Astrocyte of the spinal cord (primary cell): ENCODE data around the gene NELFB.

ENCODE experiments used
- DNase-seq: peaks from one replicate; pipeline ENCODE4 v3.0.0; 2011; ENCODE audit warnings: low read depth, low spot score
- H3K4me3 ChIP-seq: 2 replicates; pipeline ENCODE4 v1.5.1; 2011; ENCODE audit warnings: low read depth, mild to moderate bottlenecking, low read length, moderate library complexity
- in situ Hi-C: cut with HindIII; loops from 2 replicates; pipeline ENCODE4 v1.10.0; 2017; ENCODE audit warnings: low sequenced_read_pairs
- TF ChIP-seq, protein P1 (sequence below): IDR thresholded peaks from 2 replicates; pipeline ENCODE4 v1.5.1; 2012; ENCODE audit warnings: low read depth, mild to moderate bottlenecking, low read length, inconsistent platforms

The NELFB gene

DNA sequence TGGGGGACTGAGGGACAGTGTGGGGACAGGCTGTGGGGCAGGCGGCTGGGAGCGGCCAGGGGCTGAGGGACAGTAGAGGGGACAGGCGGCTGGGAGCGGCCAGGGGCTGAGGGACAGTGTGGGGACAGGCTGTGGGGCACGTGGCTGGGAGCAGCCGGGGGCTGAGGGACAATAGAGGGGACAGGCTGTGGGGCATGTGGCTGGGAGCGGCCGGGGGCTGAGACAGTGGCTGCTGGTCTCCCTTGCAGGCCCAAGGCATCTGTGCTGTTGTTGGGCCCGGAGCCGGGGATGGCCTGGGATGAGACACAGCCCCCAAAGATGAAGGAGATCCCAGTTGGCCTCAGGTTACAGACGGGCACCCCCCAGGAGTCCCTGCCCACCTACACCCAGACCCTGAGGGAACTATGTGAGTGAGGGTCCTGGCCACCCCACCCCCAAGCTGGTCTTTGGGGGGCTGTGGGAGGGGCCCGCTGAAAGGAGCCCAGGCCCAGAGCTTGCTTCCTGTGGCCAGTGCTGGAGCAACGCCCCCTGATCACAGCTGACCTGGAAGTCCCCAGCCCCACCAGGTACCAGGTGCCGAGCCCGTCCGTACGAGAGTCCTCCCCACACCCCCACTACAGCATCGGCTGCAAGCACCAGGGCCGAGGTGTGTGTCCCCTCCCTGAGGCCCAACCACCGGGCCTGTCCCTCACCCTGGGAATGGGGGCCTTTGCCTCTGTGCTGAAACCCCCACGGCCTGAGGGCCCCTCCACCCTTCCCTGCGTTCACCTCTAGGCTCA lies 3.4 kb upstream of the NELFB start:
- no peak overlapping the region for H3K4me3 ChIP-seq
- TF ChIP-seq, protein P1, sequence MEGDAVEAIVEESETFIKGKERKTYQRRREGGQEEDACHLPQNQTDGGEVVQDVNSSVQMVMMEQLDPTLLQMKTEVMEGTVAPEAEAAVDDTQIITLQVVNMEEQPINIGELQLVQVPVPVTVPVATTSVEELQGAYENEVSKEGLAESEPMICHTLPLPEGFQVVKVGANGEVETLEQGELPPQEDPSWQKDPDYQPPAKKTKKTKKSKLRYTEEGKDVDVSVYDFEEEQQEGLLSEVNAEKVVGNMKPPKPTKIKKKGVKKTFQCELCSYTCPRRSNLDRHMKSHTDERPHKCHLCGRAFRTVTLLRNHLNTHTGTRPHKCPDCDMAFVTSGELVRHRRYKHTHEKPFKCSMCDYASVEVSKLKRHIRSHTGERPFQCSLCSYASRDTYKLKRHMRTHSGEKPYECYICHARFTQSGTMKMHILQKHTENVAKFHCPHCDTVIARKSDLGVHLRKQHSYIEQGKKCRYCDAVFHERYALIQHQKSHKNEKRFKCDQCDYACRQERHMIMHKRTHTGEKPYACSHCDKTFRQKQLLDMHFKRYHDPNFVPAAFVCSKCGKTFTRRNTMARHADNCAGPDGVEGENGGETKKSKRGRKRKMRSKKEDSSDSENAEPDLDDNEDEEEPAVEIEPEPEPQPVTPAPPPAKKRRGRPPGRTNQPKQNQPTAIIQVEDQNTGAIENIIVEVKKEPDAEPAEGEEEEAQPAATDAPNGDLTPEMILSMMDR, result no peak
- DNase-seq, result no peak
- in situ Hi-C loops, result no loop called here

GRCh38 chr9:137252555-137253506 lies 2.3 kb upstream of the NELFB start:
- no peak for DNase-seq
- in situ Hi-C loops, result no loop called here

DNA sequence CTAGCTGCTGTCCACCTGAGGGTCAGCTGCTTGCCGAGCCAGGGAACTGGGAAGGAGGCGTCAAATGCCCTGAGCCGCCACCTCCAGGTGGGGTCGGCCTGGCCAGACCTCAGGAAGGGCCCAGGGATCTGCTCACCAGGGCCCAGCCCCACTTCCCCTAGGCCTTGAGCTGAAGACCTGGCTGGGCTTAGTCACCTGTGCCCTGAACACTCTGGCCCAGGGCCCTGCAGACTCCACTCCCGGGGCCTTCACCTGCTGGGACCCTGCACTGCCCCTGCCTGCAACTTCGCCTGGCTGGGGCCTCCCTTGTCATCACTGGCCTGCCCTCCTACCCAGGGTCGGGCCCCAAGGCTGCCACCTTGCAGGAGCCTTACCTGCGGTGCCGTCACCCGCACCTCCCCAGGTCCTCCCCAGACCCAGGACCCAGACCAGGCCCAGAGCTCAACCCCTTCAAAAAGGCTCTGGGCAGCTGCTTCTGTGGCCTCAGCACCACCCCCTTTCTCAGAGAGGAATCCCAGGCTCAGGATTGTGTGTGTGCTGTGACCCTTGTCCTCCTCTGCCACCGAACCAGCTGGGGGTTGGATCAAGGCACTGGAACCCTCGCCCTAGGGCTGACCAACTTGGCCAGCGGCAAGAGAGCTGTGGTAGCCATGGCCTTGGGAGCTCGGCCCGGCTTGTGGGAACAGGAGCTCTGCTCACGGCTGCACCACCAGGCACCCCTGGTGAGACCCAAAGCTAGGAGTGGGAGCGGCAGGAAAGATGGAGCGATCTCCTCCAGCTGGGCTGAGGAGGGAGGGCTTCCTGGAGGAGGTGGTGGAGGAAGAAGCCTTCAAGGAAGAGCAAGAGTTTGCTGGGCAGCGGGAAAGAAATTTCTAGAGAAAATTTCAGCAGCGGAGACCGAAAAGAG lies 1.2 kb upstream of the NELFB start:
- DNase-seq, result no peak
- in situ Hi-C loops, result no loop called here
- TF ChIP-seq, protein P1, result no peak
- peak overlapping the region; percentile 76 for H3K4me3 ChIP-seq

More at GRCh38 chr9:137252555-137253506, 2.3 kb upstream of the NELFB start:
- TF ChIP-seq, protein P1, result no peak
- H3K4me3 ChIP-seq, result no peak overlapping the region

DNA sequence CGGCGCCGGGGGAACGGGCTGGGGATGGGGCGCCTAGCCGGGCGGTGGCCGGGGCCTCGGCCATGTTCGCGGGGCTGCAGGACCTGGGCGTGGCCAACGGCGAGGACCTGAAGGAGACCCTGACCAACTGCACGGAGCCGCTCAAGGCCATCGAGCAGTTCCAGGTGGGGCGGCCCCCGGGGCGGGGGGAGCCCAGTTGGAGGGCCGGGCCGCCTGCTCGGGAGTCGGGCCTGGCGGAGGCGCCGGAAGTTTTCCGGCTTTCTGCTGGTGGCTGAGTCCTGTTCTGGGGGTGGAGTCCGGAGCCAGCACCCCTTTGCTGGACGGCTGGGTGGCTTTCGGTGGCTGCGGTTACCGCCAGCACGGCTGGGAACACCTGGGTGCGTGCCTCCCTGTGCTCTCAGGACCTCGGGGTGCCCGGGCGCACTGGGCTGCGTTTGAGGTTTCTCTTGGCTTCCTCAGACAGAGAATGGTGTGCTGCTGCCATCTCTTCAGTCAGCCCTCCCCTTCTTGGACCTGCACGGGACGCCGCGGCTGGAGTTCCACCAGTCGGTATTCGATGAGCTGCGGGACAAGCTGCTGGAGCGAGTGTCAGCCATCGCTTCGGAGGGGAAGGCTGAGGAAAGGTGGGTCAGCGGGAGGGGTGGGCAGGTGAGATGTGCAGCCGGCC lies 454 bp downstream of the NELFB start:
- TF ChIP-seq, protein P1, result no peak
- peak; percentile 45 for DNase-seq

DNA sequence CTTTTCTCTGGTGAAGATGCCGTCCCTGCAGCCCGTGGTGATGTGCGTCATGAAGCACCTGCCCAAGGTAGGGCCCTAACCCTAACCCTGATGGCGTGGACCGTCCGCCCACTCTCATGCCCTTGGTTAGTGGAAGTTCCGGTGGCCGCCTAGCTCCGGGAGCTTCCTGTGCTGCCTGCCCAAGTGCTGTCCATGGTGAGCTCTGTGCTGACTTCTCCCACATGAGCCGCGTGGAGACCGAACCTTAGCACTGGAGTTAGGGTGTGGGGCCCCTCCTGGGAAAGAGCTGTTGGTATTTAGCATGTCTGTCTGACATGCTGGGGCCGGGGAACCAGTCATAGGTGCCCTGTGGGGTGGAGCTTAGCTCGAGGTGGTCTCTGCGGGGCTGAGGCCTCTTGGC lies 1.2 kb downstream of the NELFB start:
- no peak for DNase-seq
- in situ Hi-C loops, result no loop called here
- peak overlapping the region; percentile 89 for H3K4me3 ChIP-seq
- TF ChIP-seq, protein P1, result no peak

More for the DNA sequence above, 454 bp downstream of the NELFB start:
- in situ Hi-C loops, result no loop called here
- H3K4me3 ChIP-seq, result peak overlapping the region; percentile 89
